H9 (cell line): ENCODE measurements around the gene KRT84. TPM values are rescaled to one million over a fixed set of nuclear protein-coding genes. Genes with fewer than 3 reads are reported as not detected.

Experiments
- DNase-seq: peaks from one replicate; pipeline ENCODE4 v3.0.0-alpha.2; 2017
- H2AFZ ChIP-seq: one replicate; pipeline ENCODE4 v1.6.1; 2013; ENCODE audit warnings: mild to moderate bottlenecking, low read length, control low read depth, moderate library complexity
- H2AK5ac ChIP-seq: 2 replicates; pipeline ENCODE4 v1.6.1; 2013; ENCODE audit warnings: low read length, control low read depth, mixed read lengths; ENCODE audit not compliant: insufficient read length
- H2BK120ac ChIP-seq: one replicate; pipeline ENCODE4 v1.6.1; 2013; ENCODE audit warnings: low read depth, mild to moderate bottlenecking, low read length, control low read depth, inconsistent platforms; ENCODE audit not compliant: poor library complexity, severe bottlenecking
- H2BK12ac ChIP-seq: 2 replicates; pipeline ENCODE4 v1.6.1; 2013; ENCODE audit warnings: low read length, control low read depth, mixed read lengths, low read depth; ENCODE audit not compliant: insufficient read length
- H2BK15ac ChIP-seq: 2 replicates; pipeline ENCODE4 v1.6.1; 2013; ENCODE audit warnings: low read depth, low read length, control low read depth
- H2BK20ac ChIP-seq: one replicate; pipeline ENCODE4 v1.6.1; 2013; ENCODE audit warnings: low read depth, mild to moderate bottlenecking, low read length, control low read depth, inconsistent platforms; ENCODE audit not compliant: poor library complexity, severe bottlenecking
- H2BK5ac ChIP-seq: 2 replicates; pipeline ENCODE4 v1.6.1; 2013; ENCODE audit warnings: low read length, control low read depth, mixed read lengths; ENCODE audit not compliant: insufficient read length
- H3K14ac ChIP-seq: 2 replicates; pipeline ENCODE4 v1.6.1; 2013; ENCODE audit warnings: low read length, control low read depth; ENCODE audit not compliant: insufficient read depth
- H3K18ac ChIP-seq: 2 replicates; pipeline ENCODE4 v1.6.1; 2013; ENCODE audit warnings: low read depth, mild to moderate bottlenecking, mixed read lengths, low read length, control low read depth; ENCODE audit not compliant: insufficient read length
- H3K23ac ChIP-seq: 2 replicates; pipeline ENCODE4 v1.6.1; 2013; ENCODE audit warnings: low read length, control low read depth, mixed read lengths, low read depth; ENCODE audit not compliant: insufficient read length
- H3K23me2 ChIP-seq: 2 replicates; pipeline ENCODE4 v1.6.1; 2013; ENCODE audit warnings: low read depth, mild to moderate bottlenecking, mixed read lengths, low read length, control low read depth; ENCODE audit not compliant: insufficient read length, poor library complexity, severe bottlenecking
- H3K27ac ChIP-seq: 2 replicates; pipeline ENCODE4 v1.5.1; 2013; ENCODE audit warnings: low read length, control low read depth, mixed read lengths, low read depth; ENCODE audit not compliant: insufficient read length
- H3K27me3 ChIP-seq: 2 replicates; pipeline ENCODE4 v1.6.1; 2013; ENCODE audit warnings: low read length, control low read depth, inconsistent platforms; ENCODE audit not compliant: insufficient read depth
- H3K4ac ChIP-seq: 2 replicates; pipeline ENCODE4 v1.6.1; 2013; ENCODE audit warnings: low read depth, mild to moderate bottlenecking, control low read depth, inconsistent platforms, low read length, moderate library complexity
- H3K4me1 ChIP-seq: 2 replicates; pipeline ENCODE4 v1.6.1; 2013; ENCODE audit warnings: low read length, control low read depth, inconsistent platforms; ENCODE audit not compliant: insufficient read depth
- H3K4me2 ChIP-seq: 2 replicates; pipeline ENCODE4 v1.6.1; 2013; ENCODE audit warnings: low read length, control low read depth, mixed read lengths; ENCODE audit not compliant: insufficient read length, insufficient read depth
- H3K56ac ChIP-seq: 2 replicates; pipeline ENCODE4 v1.6.1; 2013; ENCODE audit warnings: low read depth, mild to moderate bottlenecking, mixed read lengths, low read length, control low read depth; ENCODE audit not compliant: insufficient read length
- H3K79me1 ChIP-seq: 2 replicates; pipeline ENCODE4 v1.6.1; 2013; ENCODE audit warnings: low read depth, mild to moderate bottlenecking, moderate library complexity, low read length, control low read depth, inconsistent platforms; ENCODE audit not compliant: insufficient read depth, poor library complexity, severe bottlenecking
- H3K79me2 ChIP-seq: 2 replicates; pipeline ENCODE4 v1.6.1; 2013; ENCODE audit warnings: low read length, control low read depth, inconsistent platforms; ENCODE audit not compliant: insufficient read depth
- H3K9ac ChIP-seq: 2 replicates; pipeline ENCODE4 v1.6.1; 2013; ENCODE audit warnings: low read length, control low read depth, mixed read lengths; ENCODE audit not compliant: insufficient read length; ENCODE audit errors: extremely low read depth
- H3K9me3 ChIP-seq: one replicate; pipeline ENCODE4 v1.6.1; 2013; ENCODE audit warnings: low read depth, low read length, inconsistent platforms; ENCODE audit not compliant: control insufficient read depth
- H3T11ph ChIP-seq: one replicate; pipeline ENCODE4 v1.6.1; 2013; ENCODE audit warnings: mild to moderate bottlenecking, low read length, control low read depth, inconsistent platforms
- H4K20me1 ChIP-seq: one replicate; pipeline ENCODE4 v1.6.1; 2013; ENCODE audit not compliant: control insufficient read depth, insufficient read length, insufficient read depth
- H4K5ac ChIP-seq: 2 replicates; pipeline ENCODE4 v1.6.1; 2013; ENCODE audit warnings: low read depth, mild to moderate bottlenecking, mixed read lengths, low read length, control low read depth; ENCODE audit not compliant: insufficient read length
- H4K8ac ChIP-seq: replicated peaks from 2 replicates; pipeline ENCODE4 v1.6.1; 2013; ENCODE audit warnings: low read length, control low read depth, mixed read lengths, low read depth; ENCODE audit not compliant: insufficient read length
- H4K91ac ChIP-seq: 2 replicates; pipeline ENCODE4 v1.6.1; 2013; ENCODE audit warnings: low read depth, mild to moderate bottlenecking, moderate library complexity, mixed read lengths, low read length, control low read depth; ENCODE audit not compliant: insufficient read length
- H3K27ac Mint-ChIP-seq, 3 experiments: 2 replicates in 2 of 3; 3 replicates in 1 of 3; pipeline ENCODE4 v1.8.0; 2020 to 2021; ENCODE audit warnings: mixed read lengths in 3 of 3, mild to moderate bottlenecking in 1 of 3, moderate library complexity in 1 of 3
- H3K27me3 Mint-ChIP-seq: 2 replicates; pipeline ENCODE4 v1.8.0; 2021; ENCODE audit warnings: low read depth, mild to moderate bottlenecking, moderate library complexity, mixed read lengths
- H3K36me3 Mint-ChIP-seq, 3 experiments: 2 replicates in 2 of 3; 3 replicates in 1 of 3; pipeline ENCODE4 v1.8.0; 2020 to 2021; ENCODE audit warnings: low read depth in 3 of 3, mixed read lengths in 3 of 3; ENCODE audit not compliant: insufficient read depth in 1 of 3
- H3K4me1 Mint-ChIP-seq, 2 experiments: 2 replicates each; pipeline ENCODE4 v1.8.0; 2020; ENCODE audit warnings: mixed read lengths in 2 of 2
- H3K4me3 Mint-ChIP-seq, 2 experiments: 2 replicates in 1 of 2; 3 replicates in 1 of 2; pipeline ENCODE4 v1.8.0; 2020 to 2021; ENCODE audit warnings: mild to moderate bottlenecking in 2 of 2, mixed read lengths in 2 of 2, moderate library complexity in 1 of 2
- H3K9me3 Mint-ChIP-seq, 2 experiments: 2 replicates in 1 of 2; 3 replicates in 1 of 2; pipeline ENCODE4 v1.8.0; 2020; ENCODE audit warnings: mild to moderate bottlenecking in 2 of 2, mixed read lengths in 2 of 2, moderate library complexity in 1 of 2
- WGBS: extraction: QIAGEN DNeasy Blood & Tissue Kit; methylation state at CpG from one replicate; pipeline ENCODE4 v1.1.7; 2013; ENCODE audit warnings: missing lambda C conversion rate, low lambda C conversion rate, mixed read lengths; ENCODE audit not compliant: insufficient read length; ENCODE audit errors: extremely low coverage; 5-methylcytosine and 5-hydroxymethylcytosine counted together
- total RNA-seq: library from RNA; stranded (reverse); gene quantifications from 2 replicates; pipeline ENCODE4 v1.2.1, GENCODE V29; 2021
- TF ChIP-seq, protein P1 (sequence below): fragments of 200-600 bp; sonication (generic); conservative IDR thresholded peaks from 3 replicates; pipeline ENCODE4 v1.8.0; 2021; ENCODE audit warnings: antibody characterized with exemption, mild to moderate bottlenecking

Gene KRT84
- total RNA-seq, 1 experiment from 2014 or later, result not detected

DNA sequence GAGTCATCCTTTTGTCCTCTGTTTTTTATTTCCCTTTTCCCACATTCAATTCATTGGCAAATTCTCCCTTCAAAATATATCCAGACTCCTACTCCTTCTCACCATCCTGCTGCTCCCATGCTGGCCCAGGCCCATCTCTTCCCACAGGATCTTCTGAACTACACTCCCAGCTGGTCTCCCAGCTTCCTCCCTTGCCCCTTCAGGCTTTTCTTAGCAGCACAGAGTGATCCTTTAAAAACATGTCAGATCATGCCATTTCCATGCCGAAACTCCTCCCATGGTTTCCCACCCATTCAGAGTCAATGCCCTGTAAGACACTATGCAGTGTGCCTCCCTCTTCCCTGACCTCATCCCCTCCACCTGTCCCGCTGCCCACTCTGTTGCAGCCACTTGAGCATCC is 2.4 kb upstream of the KRT84 start:
- no CpG with 5 or more reads among the region's 2 CpGs for WGBS
- H3K4me1 ChIP-seq, result no peaks in the 10 kb centered on the region
- no peak overlapping the region for H2BK20ac ChIP-seq
- H4K5ac ChIP-seq, result no peak overlapping the region
- no peak overlapping the region for H2AK5ac ChIP-seq
- no peak overlapping the region for H3K56ac ChIP-seq
- no peak overlapping the region for H2BK5ac ChIP-seq
- H2BK120ac ChIP-seq, result no peak overlapping the region
- TF ChIP-seq, protein P1, sequence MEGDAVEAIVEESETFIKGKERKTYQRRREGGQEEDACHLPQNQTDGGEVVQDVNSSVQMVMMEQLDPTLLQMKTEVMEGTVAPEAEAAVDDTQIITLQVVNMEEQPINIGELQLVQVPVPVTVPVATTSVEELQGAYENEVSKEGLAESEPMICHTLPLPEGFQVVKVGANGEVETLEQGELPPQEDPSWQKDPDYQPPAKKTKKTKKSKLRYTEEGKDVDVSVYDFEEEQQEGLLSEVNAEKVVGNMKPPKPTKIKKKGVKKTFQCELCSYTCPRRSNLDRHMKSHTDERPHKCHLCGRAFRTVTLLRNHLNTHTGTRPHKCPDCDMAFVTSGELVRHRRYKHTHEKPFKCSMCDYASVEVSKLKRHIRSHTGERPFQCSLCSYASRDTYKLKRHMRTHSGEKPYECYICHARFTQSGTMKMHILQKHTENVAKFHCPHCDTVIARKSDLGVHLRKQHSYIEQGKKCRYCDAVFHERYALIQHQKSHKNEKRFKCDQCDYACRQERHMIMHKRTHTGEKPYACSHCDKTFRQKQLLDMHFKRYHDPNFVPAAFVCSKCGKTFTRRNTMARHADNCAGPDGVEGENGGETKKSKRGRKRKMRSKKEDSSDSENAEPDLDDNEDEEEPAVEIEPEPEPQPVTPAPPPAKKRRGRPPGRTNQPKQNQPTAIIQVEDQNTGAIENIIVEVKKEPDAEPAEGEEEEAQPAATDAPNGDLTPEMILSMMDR, result no peak
- no peaks in the 10 kb centered on the region for H4K20me1 ChIP-seq
- Mint-ChIP-seq H3K4me1 (peaks cover 5 to 10% of the 10 kb centered on the region in 2 experiments), H3K27ac (no peak overlapping the region), H3K4me3 (no peak overlapping the region), H3K36me3 (no peaks in the 10 kb centered on the region), H3K27me3 (peaks cover 18% of the 10 kb centered on the region), H3K9me3 (no peaks in the 10 kb centered on the region)
- no peak overlapping the region for H4K8ac ChIP-seq
- H3K14ac ChIP-seq, result no peak overlapping the region
- H3K27me3 ChIP-seq, result no peaks in the 10 kb centered on the region
- H3K79me2 ChIP-seq, result no peaks in the 10 kb centered on the region
- H2AFZ ChIP-seq, result no peak overlapping the region
- no peak overlapping the region for H3K27ac ChIP-seq
- no peak overlapping the region for H3K23ac ChIP-seq
- H4K91ac ChIP-seq, result no peak overlapping the region
- no peak overlapping the region for H3K4me2 ChIP-seq
- no peak overlapping the region for H3K18ac ChIP-seq
- H2BK15ac ChIP-seq, result no peak overlapping the region
- DNase-seq, result no peak
- H3K9me3 ChIP-seq, result no peaks in the 10 kb centered on the region
- no peak overlapping the region for H3K4ac ChIP-seq
- no peak overlapping the region for H3T11ph ChIP-seq
- H3K23me2 ChIP-seq, result no peaks in the 10 kb centered on the region
- H2BK12ac ChIP-seq, result no peak overlapping the region
- H3K9ac ChIP-seq, result no peak overlapping the region
- no peaks in the 10 kb centered on the region for H3K79me1 ChIP-seq
